WTC11 (cell line): ENCODE measurements around the gene CCNH. TPM values are rescaled to one million over a fixed set of nuclear protein-coding genes. Genes with fewer than 3 reads are reported as not detected.

Experiments
- ATAC-seq: fragments of 200-7000 bp; cut with Tn5 transposase; 2 replicates; pipeline ENCODE4 v1.10.0; 2021; ENCODE audit warnings: mild to moderate bottlenecking, moderate library complexity
- CTCF ChIA-PET: fragments of 300-600 bp; sonication (Branson Sonifier 250); formaldehyde crosslinking; loops from one replicate; lab custom pipeline; 2021; ENCODE audit warnings: antibody characterized with exemption; lab: Charles Lee
- POLR2A ChIA-PET: fragments of 350-600 bp; sonication (Branson Sonifier 250); formaldehyde crosslinking; loops from one replicate; lab custom pipeline; 2021; ENCODE audit warnings: antibody characterized with exemption; lab: Charles Lee
- DNase-seq: peaks from one replicate; pipeline ENCODE4 v3.0.0; 2021; ENCODE audit warnings: low spot score
- H3K27ac Mint-ChIP-seq: 2 replicates; pipeline ENCODE4 v1.8.0; 2021; ENCODE audit warnings: mixed read lengths
- H3K27me3 Mint-ChIP-seq: 2 replicates; pipeline ENCODE4 v1.8.0; 2021; ENCODE audit warnings: low read depth, mild to moderate bottlenecking, moderate library complexity, mixed read lengths
- H3K36me3 Mint-ChIP-seq: 2 replicates; pipeline ENCODE4 v1.8.0; 2021; ENCODE audit warnings: mixed read lengths
- H3K4me1 Mint-ChIP-seq: 2 replicates; pipeline ENCODE4 v1.8.0; 2022; ENCODE audit warnings: mixed read lengths
- H3K4me3 Mint-ChIP-seq: 2 replicates; pipeline ENCODE4 v1.8.0; 2021; ENCODE audit warnings: mild to moderate bottlenecking, moderate library complexity, mixed read lengths
- H3K9me3 Mint-ChIP-seq: 2 replicates; pipeline ENCODE4 v1.8.0; 2021; ENCODE audit warnings: mixed read lengths
- E2F5 ChIP-seq: sonication (generic); formaldehyde crosslinking; IDR thresholded peaks from 2 replicates; pipeline ENCODE4 v1.8.1; 2022; ENCODE audit warnings: mild to moderate bottlenecking, moderate library complexity, missing genetic modification reagents
- ETV6 ChIP-seq: sonication (generic); formaldehyde crosslinking; IDR thresholded peaks from 2 replicates; pipeline ENCODE4 v1.8.1; 2022; ENCODE audit warnings: mild to moderate bottlenecking, missing genetic modification reagents
- FOXK1 ChIP-seq: sonication (generic); formaldehyde crosslinking; IDR thresholded peaks from 2 replicates; pipeline ENCODE4 v1.8.0; 2022; ENCODE audit warnings: mild to moderate bottlenecking, moderate library complexity, missing genetic modification reagents
- IRF1 ChIP-seq: sonication (generic); formaldehyde crosslinking; IDR thresholded peaks from 2 replicates; pipeline ENCODE4 v1.8.0; 2023; ENCODE audit warnings: missing genetic modification reagents
- IRF2 ChIP-seq: sonication (generic); formaldehyde crosslinking; IDR thresholded peaks from 2 replicates; pipeline ENCODE4 v1.8.0; 2022; ENCODE audit warnings: low read depth, missing genetic modification reagents, borderline replicate concordance
- NFATC4 ChIP-seq: fragments of 250-450 bp; sonication (Bioruptor Pico); IDR thresholded peaks from 2 replicates; pipeline ENCODE4 v1.9.0; 2021; ENCODE audit warnings: mild to moderate bottlenecking
- OVOL2 ChIP-seq: fragments of 250-450 bp; sonication (Bioruptor Pico); IDR thresholded peaks from 2 replicates; pipeline ENCODE4 v1.9.0; 2021; ENCODE audit warnings: mild to moderate bottlenecking, borderline replicate concordance
- RORB ChIP-seq: fragments of 250-450 bp; sonication (Bioruptor Pico); IDR thresholded peaks from 2 replicates; pipeline ENCODE4 v1.9.0; 2021; ENCODE audit warnings: mild to moderate bottlenecking
- SMAD3 ChIP-seq: sonication (generic); formaldehyde crosslinking; IDR thresholded peaks from 2 replicates; pipeline ENCODE4 v1.8.0; 2022; ENCODE audit warnings: missing genetic modification reagents, mild to moderate bottlenecking, borderline replicate concordance
- SP1 ChIP-seq: sonication (generic); formaldehyde crosslinking; conservative IDR thresholded peaks from 2 replicates; pipeline ENCODE4 v1.8.1; 2022; ENCODE audit warnings: missing genetic modification reagents
- TCF7 ChIP-seq: sonication (generic); formaldehyde crosslinking; IDR thresholded peaks from 2 replicates; pipeline ENCODE4 v1.8.0; 2022; ENCODE audit warnings: mild to moderate bottlenecking, low read depth, missing genetic modification reagents, moderate library complexity
- ZBTB21 ChIP-seq: sonication (generic); formaldehyde crosslinking; IDR thresholded peaks from 2 replicates; pipeline ENCODE4 v1.8.1; 2023; ENCODE audit warnings: mild to moderate bottlenecking, missing genetic modification reagents, borderline replicate concordance
- ZNF138 ChIP-seq: sonication (generic); formaldehyde crosslinking; conservative IDR thresholded peaks from 2 replicates; pipeline ENCODE4 v1.8.1; 2022; ENCODE audit warnings: mild to moderate bottlenecking, moderate library complexity, missing genetic modification reagents
- ZNF263 ChIP-seq: sonication (generic); formaldehyde crosslinking; IDR thresholded peaks from 2 replicates; pipeline ENCODE4 v1.8.1; 2022; ENCODE audit warnings: low read depth, mild to moderate bottlenecking, moderate library complexity, missing genetic modification reagents
- ZNF317 ChIP-seq: sonication (generic); formaldehyde crosslinking; IDR thresholded peaks from 2 replicates; pipeline ENCODE4 v1.8.1; 2023; ENCODE audit warnings: low read depth, mild to moderate bottlenecking, moderate library complexity, missing genetic modification reagents, borderline replicate concordance
- ZNF396 ChIP-seq: fragments of 250-450 bp; sonication (Bioruptor Pico); IDR thresholded peaks from 2 replicates; pipeline ENCODE4 v1.8.0; 2021; ENCODE audit warnings: mild to moderate bottlenecking, moderate library complexity, borderline replicate concordance
- total RNA-seq: library from RNA; stranded (reverse); gene quantifications from 3 replicates; pipeline ENCODE4 v1.2.3, GENCODE V29; 2021
- TF ChIP-seq, protein P1 (sequence below): sonication (generic); formaldehyde crosslinking; conservative IDR thresholded peaks from 2 replicates; pipeline ENCODE4 v1.8.1; 2023; ENCODE audit warnings: mild to moderate bottlenecking, low read depth, missing genetic modification reagents, moderate library complexity
- TF ChIP-seq, protein P2 (sequence below): sonication (generic); formaldehyde crosslinking; IDR thresholded peaks from 2 replicates; pipeline ENCODE4 v1.8.1; 2023; ENCODE audit warnings: mild to moderate bottlenecking, missing genetic modification reagents, moderate library complexity
- TF ChIP-seq, protein P3 (sequence below): sonication (generic); formaldehyde crosslinking; IDR thresholded peaks from 2 replicates; pipeline ENCODE4 v1.8.1; 2023; ENCODE audit warnings: mild to moderate bottlenecking, missing genetic modification reagents

Gene CCNH
- total RNA-seq, 1 experiment from 2014 or later = 35.3 TPM

DNA sequence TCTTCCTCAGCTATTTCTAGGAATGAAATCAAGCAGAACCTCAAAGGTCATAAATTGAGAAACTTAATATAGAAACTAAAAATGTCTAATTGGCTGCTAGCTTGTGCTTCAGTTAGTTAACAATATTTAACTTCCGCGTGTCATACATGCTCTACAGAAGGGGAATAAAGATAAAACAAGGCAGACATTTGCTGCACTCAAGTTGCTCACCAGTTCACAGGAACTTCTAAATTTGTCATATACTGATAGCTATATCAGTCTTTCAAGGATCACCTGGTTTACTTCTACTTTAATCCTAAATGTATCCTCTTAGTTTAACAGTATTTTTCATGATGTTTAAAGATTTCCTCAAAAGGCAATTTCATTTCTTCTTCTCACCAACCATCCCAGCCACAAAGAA is 8.4 kb downstream of the CCNH start (continued):
- TF ChIP-seq E2F5 (CRISPR knock-in tag) (no peak), ETV6 (CRISPR knock-in tag) (no peak), RORB (CRISPR knock-in tag) (no peak), SMAD3 (CRISPR knock-in tag) (no peak)

- H3K27me3 Mint-ChIP-seq = no peaks in the 10 kb centered on the region
- no peaks in the 10 kb centered on the region for H3K4me1 Mint-ChIP-seq
- CTCF ChIA-PET = no interaction called here
Observed at GRCh38 chr5:87403899-87404298, 8.8 kb downstream of the CCNH start.

More at GRCh38 chr5:87403899-87404298, 8.8 kb downstream of the CCNH start:
- Mint-ChIP-seq H3K36me3 (peaks cover 94% of the 10 kb centered on the region), H3K9me3 (peaks cover 9% of the 10 kb centered on the region), H3K4me3 (no peak overlapping the region), H3K27ac (no peak overlapping the region)
- POLR2A ChIA-PET = no interaction called here
- no peak for ATAC-seq
- no peak for DNase-seq
- TF ChIP-seq TCF7 (CRISPR knock-in tag) (no peak), OVOL2 (no peak), ZNF396 (CRISPR knock-in tag) (no peak), IRF1 (CRISPR knock-in tag) (no peak), ZNF317 (CRISPR knock-in tag) (no peak), ZNF138 (CRISPR knock-in tag) (no peak), IRF2 (CRISPR knock-in tag) (no peak), ZNF263 (no peak), ETV6 (CRISPR knock-in tag) (no peak), NFATC4 (no peak), E2F5 (CRISPR knock-in tag) (no peak), ZBTB21 (no peak), FOXK1 (CRISPR knock-in tag) (no peak), SP1 (no peak)
- TF ChIP-seq, protein P1, sequence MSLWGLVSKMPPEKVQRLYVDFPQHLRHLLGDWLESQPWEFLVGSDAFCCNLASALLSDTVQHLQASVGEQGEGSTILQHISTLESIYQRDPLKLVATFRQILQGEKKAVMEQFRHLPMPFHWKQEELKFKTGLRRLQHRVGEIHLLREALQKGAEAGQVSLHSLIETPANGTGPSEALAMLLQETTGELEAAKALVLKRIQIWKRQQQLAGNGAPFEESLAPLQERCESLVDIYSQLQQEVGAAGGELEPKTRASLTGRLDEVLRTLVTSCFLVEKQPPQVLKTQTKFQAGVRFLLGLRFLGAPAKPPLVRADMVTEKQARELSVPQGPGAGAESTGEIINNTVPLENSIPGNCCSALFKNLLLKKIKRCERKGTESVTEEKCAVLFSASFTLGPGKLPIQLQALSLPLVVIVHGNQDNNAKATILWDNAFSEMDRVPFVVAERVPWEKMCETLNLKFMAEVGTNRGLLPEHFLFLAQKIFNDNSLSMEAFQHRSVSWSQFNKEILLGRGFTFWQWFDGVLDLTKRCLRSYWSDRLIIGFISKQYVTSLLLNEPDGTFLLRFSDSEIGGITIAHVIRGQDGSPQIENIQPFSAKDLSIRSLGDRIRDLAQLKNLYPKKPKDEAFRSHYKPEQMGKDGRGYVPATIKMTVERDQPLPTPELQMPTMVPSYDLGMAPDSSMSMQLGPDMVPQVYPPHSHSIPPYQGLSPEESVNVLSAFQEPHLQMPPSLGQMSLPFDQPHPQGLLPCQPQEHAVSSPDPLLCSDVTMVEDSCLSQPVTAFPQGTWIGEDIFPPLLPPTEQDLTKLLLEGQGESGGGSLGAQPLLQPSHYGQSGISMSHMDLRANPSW (CRISPR knock-in tag) = no peak
- TF ChIP-seq, protein P2, sequence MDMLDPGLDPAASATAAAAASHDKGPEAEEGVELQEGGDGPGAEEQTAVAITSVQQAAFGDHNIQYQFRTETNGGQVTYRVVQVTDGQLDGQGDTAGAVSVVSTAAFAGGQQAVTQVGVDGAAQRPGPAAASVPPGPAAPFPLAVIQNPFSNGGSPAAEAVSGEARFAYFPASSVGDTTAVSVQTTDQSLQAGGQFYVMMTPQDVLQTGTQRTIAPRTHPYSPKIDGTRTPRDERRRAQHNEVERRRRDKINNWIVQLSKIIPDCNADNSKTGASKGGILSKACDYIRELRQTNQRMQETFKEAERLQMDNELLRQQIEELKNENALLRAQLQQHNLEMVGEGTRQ (CRISPR knock-in tag) = no peak
- TF ChIP-seq, protein P3, sequence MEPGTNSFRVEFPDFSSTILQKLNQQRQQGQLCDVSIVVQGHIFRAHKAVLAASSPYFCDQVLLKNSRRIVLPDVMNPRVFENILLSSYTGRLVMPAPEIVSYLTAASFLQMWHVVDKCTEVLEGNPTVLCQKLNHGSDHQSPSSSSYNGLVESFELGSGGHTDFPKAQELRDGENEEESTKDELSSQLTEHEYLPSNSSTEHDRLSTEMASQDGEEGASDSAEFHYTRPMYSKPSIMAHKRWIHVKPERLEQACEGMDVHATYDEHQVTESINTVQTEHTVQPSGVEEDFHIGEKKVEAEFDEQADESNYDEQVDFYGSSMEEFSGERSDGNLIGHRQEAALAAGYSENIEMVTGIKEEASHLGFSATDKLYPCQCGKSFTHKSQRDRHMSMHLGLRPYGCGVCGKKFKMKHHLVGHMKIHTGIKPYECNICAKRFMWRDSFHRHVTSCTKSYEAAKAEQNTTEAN (CRISPR knock-in tag) = no peak
